ENCODE results near the gene NME7.

The NME7 gene

GRCh38 chr1:169105434-169106094, 262.0 kb downstream of the NME7 start (continued):
- TF ChIP-seq SP2 (tag by site-specific recombination; IDR thresholded peaks at IDR 0.05) (peak; percentile 79), ZNF530 (tag by site-specific recombination; IDR thresholded peaks at IDR 0.05; ENCODE audit: low read depth) (no peak), ZNF624 (tag by site-specific recombination; IDR thresholded peaks at IDR 0.05) (no peak), ZNF704 (tag by site-specific recombination; IDR thresholded peaks at IDR 0.05) (no peak), ZNF544 (tag by site-specific recombination; IDR thresholded peaks at IDR 0.05) (no peak), ZNF335 (tag by site-specific recombination; conservative IDR thresholded peaks at IDR 0.05) (peak; percentile 92), ZNF404 (tag by site-specific recombination; IDR thresholded peaks at IDR 0.05) (no peak), GLIS1 (tag by site-specific recombination; IDR thresholded peaks at IDR 0.05) (peak; percentile 47), ZNF518A (tag by site-specific recombination; conservative IDR thresholded peaks at IDR 0.05; ENCODE audit: low read depth) (no peak), BCL11B (tag by site-specific recombination; IDR thresholded peaks at IDR 0.05; ENCODE audit: low read depth) (no peak), IKZF3 (tag by site-specific recombination; IDR thresholded peaks at IDR 0.05) (no peak), ZNF280C (tag by site-specific recombination; IDR thresholded peaks at IDR 0.05) (no peak), KLF1 (tag by site-specific recombination; IDR thresholded peaks at IDR 0.05) (peak; percentile 81), ZNF513 (tag by site-specific recombination; IDR thresholded peaks at IDR 0.05) (no peak), ZBTB20 (tag by site-specific recombination; IDR thresholded peaks at IDR 0.05) (peak; percentile 43; the same call in 1 of the 2 replicates), REST (tag by site-specific recombination; IDR thresholded peaks at IDR 0.05) (no peak), ZNF555 (tag by site-specific recombination; conservative IDR thresholded peaks at IDR 0.05) (no peak), MZF1 (tag by site-specific recombination; IDR thresholded peaks at IDR 0.05; ENCODE audit: borderline replicate concordance) (no peak), ZNF18 (tag by site-specific recombination; IDR thresholded peaks at IDR 0.05) (no peak), ZNF48 (tag by site-specific recombination; IDR thresholded peaks at IDR 0.05) (no peak), ZBTB26 (tag by site-specific recombination; optimal IDR thresholded peaks at IDR 0.05) (peak; percentile 60), ZNF830 (tag by site-specific recombination; IDR thresholded peaks at IDR 0.05; ENCODE audit: low read depth) (no peak), ZNF19 (tag by site-specific recombination; IDR thresholded peaks at IDR 0.05; ENCODE audit: low read depth) (no peak)

Data from HEK293 (cell line).